GM19438 (cell line): ENCODE measurements around the gene RAB33B.
"Not testable (repeated sequence)": the region's sequence is repeated elsewhere in the genome, so short reads cannot be mapped to it uniquely, and the experiment has no call there.

ENCODE experiments used
- ATAC-seq: cut with Tn5 transposase; IDR thresholded peaks from one replicate; pipeline ENCODE4 v1.9.1; 2021; ENCODE audit warnings: low read depth; ENCODE audit not compliant: unreplicated experiment

The RAB33B gene

GRCh38 chr4:139461022-139461628 is 7.2 kb downstream of the RAB33B start:
- no peak for ATAC-seq

DNA sequence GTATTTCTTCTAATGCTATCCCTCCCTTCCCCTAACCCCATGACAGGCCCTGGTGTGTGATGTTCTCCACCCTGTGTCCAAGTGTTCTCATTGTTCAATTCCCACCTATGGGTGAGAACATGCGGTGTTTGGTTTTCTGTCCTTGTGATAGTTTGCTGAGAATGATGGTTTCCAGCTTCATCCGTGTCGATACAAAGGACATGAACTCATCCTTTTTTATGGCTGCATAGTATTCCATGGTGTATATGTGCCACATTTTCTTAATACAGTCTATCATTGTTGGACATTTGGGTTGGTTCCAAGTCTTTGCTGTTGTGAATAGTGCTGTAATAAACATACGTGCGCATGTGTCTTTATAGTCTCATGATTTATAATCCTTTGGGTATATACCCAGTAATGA is 10.6 kb downstream of the RAB33B start:
- ATAC-seq: not testable (repeated sequence)

DNA sequence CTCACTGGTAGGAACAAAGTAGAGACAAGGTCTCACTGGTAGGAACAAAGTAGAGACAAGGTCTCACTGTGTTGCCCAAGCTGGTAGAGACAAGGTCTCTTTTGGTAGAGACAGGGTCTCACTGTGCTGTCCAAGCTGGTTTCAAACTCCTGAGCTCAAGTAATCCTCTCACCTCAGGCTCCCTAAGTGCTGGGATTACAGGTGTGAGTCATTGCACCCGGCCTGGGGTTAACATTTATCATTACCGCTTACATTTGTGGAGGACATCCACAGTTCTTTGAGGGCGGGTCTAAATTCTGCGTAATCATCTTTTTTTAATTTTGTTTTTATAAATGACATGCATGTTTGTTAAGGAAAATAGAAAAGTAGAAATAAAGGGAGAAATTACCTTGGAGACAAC is 12.0 kb downstream of the RAB33B start:
- ATAC-seq: no peak

DNA sequence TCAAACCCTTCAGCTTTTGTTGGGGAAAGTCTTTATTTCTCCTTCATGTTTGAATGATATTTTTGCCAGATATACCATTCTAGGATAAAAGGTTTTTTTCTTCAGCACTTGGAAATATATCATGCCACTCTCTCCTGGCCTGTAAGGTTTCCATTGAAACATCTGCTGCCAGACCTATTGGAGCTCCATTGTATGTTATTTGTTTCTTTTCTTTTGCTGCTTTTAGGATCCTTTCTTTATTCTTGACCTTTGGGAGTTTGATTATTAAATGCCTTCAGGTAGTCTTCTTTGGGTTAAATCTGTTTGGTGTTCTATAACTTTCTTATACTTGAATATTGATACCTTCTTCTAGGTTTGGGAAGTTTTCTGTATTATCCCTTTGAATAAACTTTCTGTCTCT is 14.8 kb downstream of the RAB33B start:
- ATAC-seq: not testable (repeated sequence)

DNA sequence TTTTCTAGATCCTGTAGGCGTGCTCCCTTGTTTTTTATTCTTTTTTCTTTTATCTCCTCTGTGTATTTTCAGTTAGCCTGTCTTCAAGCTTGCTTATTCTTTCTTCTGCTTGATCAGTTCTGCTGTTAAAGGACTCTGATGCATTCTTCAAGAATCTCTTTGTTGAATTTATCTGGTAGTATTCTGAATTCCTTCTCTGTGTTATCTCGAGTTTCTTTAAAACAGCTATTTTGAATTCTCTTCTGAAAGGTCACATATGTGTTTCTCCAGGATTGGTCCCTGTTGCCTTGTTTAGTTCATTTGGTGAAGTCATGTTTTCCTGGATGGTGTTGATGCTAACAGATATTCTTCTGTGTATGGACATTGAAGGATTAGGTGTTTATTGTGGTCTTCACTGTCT is 15.3 kb downstream of the RAB33B start:
- no peak for ATAC-seq

- ATAC-seq: no peak
Observed at GRCh38 chr4:139469869-139470268, 15.9 kb downstream of the RAB33B start.

- ATAC-seq: no peak
Observed at GRCh38 chr4:139470295-139470694, 16.4 kb downstream of the RAB33B start.

DNA sequence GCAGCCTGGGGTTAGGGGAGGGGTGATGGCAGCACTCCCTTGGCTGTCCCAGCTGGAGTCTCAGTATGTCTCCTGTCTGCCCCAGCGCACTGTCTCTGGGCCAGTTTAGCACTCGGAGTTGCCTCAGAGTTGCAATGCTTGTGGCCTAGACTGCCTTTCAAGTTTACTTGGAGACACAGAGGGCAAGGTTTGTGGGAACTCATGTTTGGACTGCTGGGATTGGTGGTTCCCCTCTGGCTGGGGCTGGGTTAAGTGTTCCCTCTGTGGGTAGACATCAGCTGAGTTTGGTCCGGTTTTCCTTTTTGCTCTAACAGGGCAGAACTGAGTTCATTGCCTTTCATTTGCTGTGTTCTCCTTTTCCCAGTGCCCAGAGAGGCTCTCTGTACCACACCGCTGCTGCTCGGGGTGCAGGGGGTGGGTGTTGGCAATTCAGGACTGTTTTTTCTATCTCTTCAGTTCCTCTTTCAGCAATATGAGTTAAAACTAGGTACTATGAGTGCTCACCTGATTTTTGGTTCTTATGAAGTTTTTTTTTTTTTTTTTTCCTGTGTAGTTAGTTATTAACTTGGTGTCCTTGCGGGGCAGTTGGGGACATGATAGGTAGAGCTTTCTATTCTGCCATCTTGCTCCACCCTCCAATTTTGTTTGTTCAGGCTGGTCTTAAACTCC is 17.2 kb downstream of the RAB33B start:
- ATAC-seq: no peak

- no peak for ATAC-seq
Observed at GRCh38 chr4:139472852-139473251, 18.9 kb downstream of the RAB33B start.

DNA sequence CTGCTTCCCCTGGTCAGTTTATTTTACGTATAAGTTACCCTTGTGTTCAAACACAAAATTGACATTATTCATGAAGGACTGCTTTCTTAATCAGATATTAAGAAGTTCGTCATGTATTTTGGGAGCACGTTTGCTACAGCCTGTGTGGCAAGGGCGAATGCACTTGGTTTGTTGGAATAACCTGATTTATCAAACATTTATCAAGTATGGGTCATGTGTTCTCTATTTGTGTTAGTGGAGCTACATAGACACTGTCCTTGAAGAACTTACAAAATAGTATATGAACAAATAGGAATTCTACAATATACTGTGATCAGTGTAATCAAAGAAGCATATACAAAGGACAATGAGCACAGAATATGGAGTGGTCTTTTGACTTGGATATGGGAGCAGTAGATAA is 22.4 kb downstream of the RAB33B start:
- ATAC-seq: no peak

GRCh38 chr4:139481465-139481864 is 27.5 kb downstream of the RAB33B start:
- ATAC-seq: no peak

DNA sequence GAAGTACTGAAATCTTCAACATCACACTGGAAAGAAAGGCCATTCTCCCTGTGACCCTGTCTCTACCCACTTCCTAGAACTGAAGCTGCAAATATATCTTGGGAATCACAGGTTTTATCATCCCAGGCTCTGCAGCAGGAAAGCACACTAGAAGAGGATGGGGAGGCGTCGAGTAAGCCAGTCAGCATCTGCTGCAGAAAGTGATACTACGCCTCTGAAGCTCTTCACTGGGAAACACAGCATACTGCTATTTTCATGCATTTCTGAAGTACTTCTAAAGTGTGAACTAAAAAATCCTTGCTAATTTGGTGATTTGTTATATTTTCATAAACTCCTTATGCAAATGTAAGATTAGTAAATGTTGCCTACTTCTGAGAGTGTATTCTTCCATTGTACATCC is 29.1 kb downstream of the RAB33B start:
- no peak for ATAC-seq

GRCh38 chr4:139484783-139485311 is 30.9 kb downstream of the RAB33B start:
- ATAC-seq: no peak

GRCh38 chr4:139488442-139488841 is 34.5 kb downstream of the RAB33B start:
- ATAC-seq: no peak

GRCh38 chr4:139489638-139490037 is 35.7 kb downstream of the RAB33B start:
- no peak for ATAC-seq

GRCh38 chr4:139492429-139492828 is 38.5 kb downstream of the RAB33B start:
- no peak for ATAC-seq

GRCh38 chr4:139493176-139493575 is 39.3 kb downstream of the RAB33B start:
- ATAC-seq: no peak

DNA sequence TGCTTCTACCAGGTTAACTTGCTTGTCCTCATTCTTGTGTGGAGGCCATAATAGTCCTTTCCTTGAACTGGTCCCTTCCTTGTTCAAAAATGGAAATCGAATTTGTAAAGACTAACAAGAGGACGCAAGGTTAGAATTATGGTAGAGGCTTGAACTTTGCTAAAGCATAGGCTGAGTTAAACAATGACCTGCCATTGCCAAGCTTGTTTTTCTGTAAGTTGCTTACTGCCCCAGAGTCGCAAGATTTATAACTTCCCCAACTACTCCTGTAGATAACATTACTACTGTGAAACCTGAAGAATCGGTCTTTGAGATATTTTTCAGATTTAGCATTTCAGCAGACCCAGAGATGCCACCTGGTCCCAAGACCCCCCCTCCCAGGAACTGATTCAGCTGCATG is 45.3 kb downstream of the RAB33B start:
- ATAC-seq: no peak

DNA sequence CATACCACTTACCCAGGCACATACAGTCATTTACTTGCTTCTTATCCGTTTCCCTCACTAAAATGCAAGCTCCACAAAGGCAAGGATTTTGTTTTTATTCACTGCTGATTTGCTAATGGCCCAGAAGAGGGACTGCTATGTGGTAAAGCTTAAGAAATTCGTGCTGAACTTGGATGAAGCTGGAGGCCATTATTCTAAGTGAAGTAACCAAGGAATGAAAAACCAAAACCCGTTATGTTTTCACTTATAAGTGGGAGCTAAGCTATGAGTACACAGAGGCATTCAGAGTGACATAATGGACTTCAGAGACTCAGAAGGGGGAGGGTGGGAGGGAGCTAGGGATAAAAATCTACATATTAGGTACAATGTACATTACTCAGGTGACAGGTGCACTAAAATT is 47.2 kb downstream of the RAB33B start:
- no peak for ATAC-seq

DNA sequence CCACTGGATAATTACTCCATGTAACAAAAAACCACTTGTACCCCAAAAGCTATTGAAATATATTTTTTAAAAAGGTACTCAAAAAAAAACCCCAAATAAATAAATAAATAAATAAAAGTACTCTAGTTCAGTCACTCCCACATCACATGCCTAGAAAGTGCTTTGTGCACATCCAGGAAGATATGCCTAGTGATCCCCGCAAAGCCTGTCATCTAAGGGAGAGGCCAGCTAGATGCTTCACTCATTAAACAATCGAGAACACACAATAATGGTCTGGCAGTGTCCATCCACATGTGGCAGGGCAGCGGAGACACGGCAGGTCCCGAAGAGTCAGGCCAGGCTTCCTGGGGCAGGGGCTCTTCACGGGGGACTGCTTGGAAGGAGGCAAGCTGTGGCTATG is 47.6 kb downstream of the RAB33B start:
- ATAC-seq: no peak

GRCh38 chr4:139501927-139502899 is 48.3 kb downstream of the RAB33B start:
- no peak for ATAC-seq
